Colonic mucosa (tissue), 4 donors: Measurements from ENCODE around the gene PHACTR1. TPM values are rescaled to one million over a fixed set of nuclear protein-coding genes. Genes with fewer than 3 reads are reported as not detected.

Experiments used
- DNase-seq: peaks from one replicate; pipeline ENCODE4 v3.0.0-alpha.2; 2020
- H3K27ac ChIP-seq: fragments of 200-600 bp; one replicate; pipeline ENCODE4 v1.8.0; 2021
- H3K27me3 ChIP-seq: fragments of 200-600 bp; one replicate; pipeline ENCODE4 v1.8.0; 2021
- H3K36me3 ChIP-seq: fragments of 200-600 bp; one replicate; pipeline ENCODE4 v1.8.0; 2021
- H3K4me1 ChIP-seq: fragments of 200-600 bp; one replicate; pipeline ENCODE4 v1.8.0; 2021; ENCODE audit warnings: mild to moderate bottlenecking
- H3K4me3 ChIP-seq: fragments of 200-600 bp; one replicate; pipeline ENCODE4 v1.8.0; 2021
- H3K9ac ChIP-seq, 2 donors: one replicate each; pipeline ENCODE4 v1.7.0; 2013; ENCODE audit warnings: control low read depth in 2 of 2, low read depth in 2 of 2, low read length in 2 of 2
- H3K9me3 ChIP-seq: fragments of 200-600 bp; one replicate; pipeline ENCODE4 v1.8.0; 2021
- intact Hi-C: fragments of 100-400 bp; cut with DNase I; formaldehyde crosslinking; loops from one replicate; pipeline ENCODE4 v1.14.1; 2022
- total RNA-seq, 2 donors: library from RNA; stranded (reverse); fragmentation: NEBNext Ultra II Directional in 1 of 2; extraction: Animal tissue kit (Norgen Biotek cat#: 25700) in 1 of 2; gene quantifications; one replicate each; pipeline ENCODE4 v1.2.1, GENCODE V29; 2021
- TF ChIP-seq, protein P1 (sequence below): fragments of 200-600 bp; IDR thresholded peaks from one replicate; pipeline ENCODE4 v1.8.0; 2022; ENCODE audit warnings: antibody characterized with exemption, mild to moderate bottlenecking
- donor health status: healthy.
- donor health status: DM: no; HTN: no; CAD: no.
- donor health status: DM: no; HTN: no; CAD: no.

The PHACTR1 gene
- total RNA-seq, 2 donors from 2014 or later: 1.7 to 2.2 TPM

DNA sequence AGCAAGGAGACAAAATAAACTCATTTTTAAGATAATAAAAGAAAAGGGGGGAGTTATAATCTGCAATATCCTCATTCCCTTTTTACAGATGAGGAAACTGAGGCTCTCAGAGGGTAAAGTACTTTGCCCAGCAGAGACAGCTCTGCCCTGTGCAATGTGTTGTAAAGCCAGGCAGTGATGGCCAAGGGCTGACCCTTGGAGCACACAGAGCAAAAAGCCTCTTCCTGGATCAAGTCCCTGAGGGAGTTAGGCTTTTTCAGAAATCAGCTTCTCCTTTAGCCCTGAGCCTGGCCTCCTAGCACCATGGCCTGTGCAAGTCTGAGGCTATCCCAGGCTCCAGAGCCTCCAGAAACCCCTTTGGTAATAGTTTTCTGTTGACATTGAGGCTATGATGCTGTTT is 234.8 kb downstream of the PHACTR1 start:
- H3K27ac ChIP-seq: no peak overlapping the region
- intact Hi-C loops: no loop called here

DNA sequence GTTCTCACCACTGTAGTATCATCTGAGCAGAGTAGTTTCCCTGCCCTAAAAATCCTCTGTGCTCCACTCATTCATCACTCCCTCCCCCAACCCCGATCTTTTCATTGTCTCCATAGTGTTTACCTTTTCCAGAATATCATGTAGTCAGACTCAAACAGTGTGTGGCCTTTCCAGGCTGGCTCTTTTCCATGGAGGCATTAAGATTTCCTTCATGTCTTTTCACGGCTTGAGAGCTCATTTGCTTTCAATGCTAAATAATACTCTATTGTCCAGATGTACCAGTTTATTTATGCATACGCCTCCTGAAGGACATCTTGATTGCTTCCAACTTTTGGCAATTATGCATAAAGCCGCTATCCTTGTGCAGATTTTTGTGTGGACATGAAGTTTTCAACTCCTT is 235.8 kb downstream of the PHACTR1 start:
- H3K27me3 ChIP-seq: no peaks in the 10 kb centered on the region
- no peak for DNase-seq
- H3K4me3 ChIP-seq: no peak overlapping the region
- TF ChIP-seq, protein P1, sequence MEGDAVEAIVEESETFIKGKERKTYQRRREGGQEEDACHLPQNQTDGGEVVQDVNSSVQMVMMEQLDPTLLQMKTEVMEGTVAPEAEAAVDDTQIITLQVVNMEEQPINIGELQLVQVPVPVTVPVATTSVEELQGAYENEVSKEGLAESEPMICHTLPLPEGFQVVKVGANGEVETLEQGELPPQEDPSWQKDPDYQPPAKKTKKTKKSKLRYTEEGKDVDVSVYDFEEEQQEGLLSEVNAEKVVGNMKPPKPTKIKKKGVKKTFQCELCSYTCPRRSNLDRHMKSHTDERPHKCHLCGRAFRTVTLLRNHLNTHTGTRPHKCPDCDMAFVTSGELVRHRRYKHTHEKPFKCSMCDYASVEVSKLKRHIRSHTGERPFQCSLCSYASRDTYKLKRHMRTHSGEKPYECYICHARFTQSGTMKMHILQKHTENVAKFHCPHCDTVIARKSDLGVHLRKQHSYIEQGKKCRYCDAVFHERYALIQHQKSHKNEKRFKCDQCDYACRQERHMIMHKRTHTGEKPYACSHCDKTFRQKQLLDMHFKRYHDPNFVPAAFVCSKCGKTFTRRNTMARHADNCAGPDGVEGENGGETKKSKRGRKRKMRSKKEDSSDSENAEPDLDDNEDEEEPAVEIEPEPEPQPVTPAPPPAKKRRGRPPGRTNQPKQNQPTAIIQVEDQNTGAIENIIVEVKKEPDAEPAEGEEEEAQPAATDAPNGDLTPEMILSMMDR: no peak
- no peaks in the 10 kb centered on the region for H3K36me3 ChIP-seq
- no peak overlapping the region for H3K9ac ChIP-seq
- no peaks in the 10 kb centered on the region for H3K9me3 ChIP-seq
- no peak overlapping the region for H3K27ac ChIP-seq
- intact Hi-C loops: no loop called here
- H3K4me1 ChIP-seq: no peaks in the 10 kb centered on the region

More for the DNA sequence above, 234.8 kb downstream of the PHACTR1 start:
- no peak for DNase-seq
- no peaks in the 10 kb centered on the region for H3K27me3 ChIP-seq
- H3K36me3 ChIP-seq: no peaks in the 10 kb centered on the region
- H3K4me3 ChIP-seq: no peak overlapping the region
- H3K9ac ChIP-seq: no peak overlapping the region
- no peaks in the 10 kb centered on the region for H3K4me1 ChIP-seq
- TF ChIP-seq, protein P1: no peak
- no peaks in the 10 kb centered on the region for H3K9me3 ChIP-seq

DNA sequence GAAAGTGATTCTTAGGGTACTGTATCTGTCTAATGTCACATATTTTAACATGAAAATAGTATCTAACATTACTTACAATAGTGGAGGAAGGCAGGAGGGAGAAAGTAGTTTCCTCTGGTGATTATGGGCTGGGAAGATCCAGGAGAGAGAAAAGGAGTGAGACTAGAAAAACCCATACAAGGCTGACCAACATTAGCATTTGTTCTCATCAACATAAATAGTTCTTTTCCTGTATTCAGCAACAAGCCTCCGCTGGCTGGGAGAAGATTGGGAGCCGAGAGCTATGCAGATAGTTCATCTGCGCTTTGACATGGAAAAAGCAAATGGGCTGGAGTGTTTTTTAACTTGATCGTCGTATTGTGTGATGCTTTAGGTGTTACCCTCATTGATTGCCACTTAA is 239.4 kb downstream of the PHACTR1 start:
- Histone ChIP-seq H3K27ac (no peak overlapping the region), H3K4me3 (no peak overlapping the region), H3K9ac (no peak overlapping the region), H3K36me3 (no peaks in the 10 kb centered on the region), H3K27me3 (peaks cover 6% of the 10 kb centered on the region), H3K4me1 (no peaks in the 10 kb centered on the region), H3K9me3 (no peaks in the 10 kb centered on the region)
- DNase-seq: no peak
- TF ChIP-seq, protein P1: no peak
- intact Hi-C loops: no loop called here

DNA sequence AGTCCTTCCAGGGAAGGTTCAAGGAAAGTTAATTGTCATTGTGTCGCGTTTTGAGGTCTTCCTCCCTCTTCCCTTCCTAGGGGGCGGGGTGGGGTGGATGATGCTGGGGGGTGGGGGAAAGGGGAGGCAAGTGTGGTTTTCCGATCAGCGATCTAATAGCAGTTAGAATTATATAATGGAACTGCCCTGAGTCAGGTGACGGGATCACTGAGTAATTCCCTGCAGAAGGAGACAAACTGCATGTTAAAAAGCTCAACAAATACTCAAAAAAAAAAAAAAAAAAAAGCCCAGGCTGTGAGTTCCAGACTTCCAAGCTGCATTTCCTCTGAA is 240.4 kb downstream of the PHACTR1 start:
- H3K27me3 ChIP-seq: peaks cover 6% of the 10 kb centered on the region
- H3K4me3 ChIP-seq: peak overlapping the region; percentile 51
- H3K27ac ChIP-seq: peak overlapping the region; percentile 41
- H3K9me3 ChIP-seq: no peaks in the 10 kb centered on the region
- DNase-seq: no peak
- intact Hi-C loops: no loop called here
- H3K4me1 ChIP-seq: no peaks in the 10 kb centered on the region
- TF ChIP-seq, protein P1: no peak
- H3K36me3 ChIP-seq: no peaks in the 10 kb centered on the region
- H3K9ac ChIP-seq: peak overlapping the region in 1 of 2 donors; percentile 63

DNA sequence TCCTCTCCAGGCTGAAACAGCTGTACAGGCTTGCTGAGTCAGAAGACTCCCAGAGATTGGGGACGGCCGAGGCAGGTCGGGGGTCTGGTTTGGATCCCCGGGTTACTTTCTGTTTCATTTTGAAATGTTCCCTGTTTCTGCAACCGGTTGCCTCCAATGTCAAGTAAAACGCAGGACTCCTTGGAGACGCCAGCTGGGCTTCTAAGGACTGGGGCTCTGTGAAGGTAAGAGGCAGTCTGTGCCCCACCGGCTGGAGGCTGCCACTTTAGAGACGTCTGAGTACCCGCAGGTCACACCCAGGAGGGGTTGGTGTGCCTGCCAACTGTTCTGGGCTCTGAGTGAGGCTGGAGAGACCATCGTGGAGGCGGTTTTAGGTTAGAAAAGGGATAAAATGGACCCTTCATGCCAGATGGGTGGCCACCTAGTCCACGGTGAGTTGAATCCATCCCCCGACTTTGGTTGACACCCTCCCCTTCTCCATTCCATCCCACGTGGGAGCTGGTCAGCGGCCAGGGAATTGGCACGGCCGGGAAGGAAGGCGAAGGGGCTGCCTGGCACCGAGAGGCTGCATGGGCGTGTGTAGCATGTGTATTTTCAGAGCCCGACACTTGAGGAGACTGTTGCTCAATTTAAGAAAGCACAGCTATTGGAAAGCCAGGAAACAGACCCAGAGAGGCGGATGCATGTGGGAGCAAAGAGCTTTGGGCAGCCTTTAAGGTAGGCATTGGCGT is 240.9 kb downstream of the PHACTR1 start:
- H3K36me3 ChIP-seq: no peaks in the 10 kb centered on the region
- H3K9ac ChIP-seq: peak overlapping the region; percentile 63 to 65
- intact Hi-C loops: no loop called here
- peak; percentile 25 for DNase-seq
- TF ChIP-seq, protein P1: no peak
- peak overlapping the region; percentile 51 for H3K4me3 ChIP-seq
- H3K9me3 ChIP-seq: no peaks in the 10 kb centered on the region
- H3K27ac ChIP-seq: peak overlapping the region; percentile 41
- H3K4me1 ChIP-seq: no peaks in the 10 kb centered on the region
- H3K27me3 ChIP-seq: peaks cover 6% of the 10 kb centered on the region
